GM21737 (cell line): ENCODE measurements around the gene TRPC5OS.

ENCODE experiments used
- ATAC-seq: cut with Tn5 transposase; IDR thresholded peaks from one replicate; pipeline ENCODE4 v1.9.1; 2021; ENCODE audit warnings: mild to moderate bottlenecking, moderate library complexity; ENCODE audit not compliant: unreplicated experiment

Gene TRPC5OS

DNA sequence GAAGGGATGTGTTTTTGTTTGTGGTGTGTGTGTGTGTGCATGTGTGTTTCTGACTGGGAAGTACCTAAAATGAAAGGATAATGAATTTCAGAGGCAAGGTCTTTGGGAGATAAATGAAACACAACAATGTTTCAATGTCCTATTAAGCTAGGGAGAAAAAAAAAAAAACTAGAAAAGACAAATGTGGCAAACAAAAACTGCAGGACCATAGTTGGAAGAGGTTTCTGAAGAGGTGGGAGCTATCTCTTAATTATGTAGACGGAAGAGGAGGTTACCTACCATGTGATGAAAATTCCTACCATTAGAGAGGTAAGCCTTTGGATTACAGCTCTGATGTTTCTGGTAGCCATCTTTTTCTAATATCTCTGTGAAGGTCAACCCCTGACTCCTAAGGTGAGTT lies at the start of gene TRPC5OS:
TRPC5OS (plus strand) TSS at position 301 of the 400 bp plus-strand sequence. CDS start 25,669 bp downstream, outside the sequence.
- no peak for ATAC-seq

GRCh38 chrX:111829345-111829744 lies 46.6 kb upstream of the TRPC5OS start:
- no peak for ATAC-seq

DNA sequence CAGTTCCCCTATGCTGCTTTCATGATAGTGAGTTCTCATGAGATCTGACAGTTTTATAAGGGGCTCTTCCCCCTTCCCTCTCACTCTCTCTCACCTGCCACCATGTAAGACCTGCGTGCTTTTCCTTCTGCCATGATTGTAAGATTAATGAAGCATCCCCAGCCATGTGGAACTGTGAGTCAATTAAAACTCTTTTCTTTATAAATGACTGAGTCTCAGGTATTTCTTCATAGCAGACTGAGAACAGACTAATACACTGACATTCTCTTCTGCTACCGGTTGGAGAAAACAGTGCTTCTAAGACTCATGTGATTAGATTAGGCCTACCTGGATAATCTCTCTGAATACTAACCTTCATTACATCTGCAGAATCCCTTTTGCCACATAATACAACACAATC lies 45.4 kb upstream of the TRPC5OS start:
- no peak for ATAC-seq

GRCh38 chrX:111831343-111831742 lies 44.6 kb upstream of the TRPC5OS start:
- no peak for ATAC-seq

DNA sequence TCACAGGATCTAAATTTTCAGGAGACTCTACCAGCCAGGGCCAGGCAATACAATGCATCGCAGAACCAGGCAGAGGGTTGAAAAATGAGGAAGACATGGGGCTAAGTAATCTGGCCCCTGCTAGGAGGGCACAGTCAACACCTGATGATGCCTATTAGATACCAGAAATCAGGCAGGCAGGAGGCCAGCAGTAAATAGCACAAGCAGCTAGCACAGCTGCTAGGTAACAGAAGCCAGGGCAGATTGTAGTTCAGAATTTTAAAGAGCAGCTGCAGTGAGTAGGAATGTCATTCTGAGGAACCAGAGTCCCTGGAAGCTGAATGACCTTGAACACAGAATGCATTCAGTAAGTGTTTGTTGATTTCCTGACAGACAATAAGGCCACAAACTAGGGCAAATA lies 38.8 kb upstream of the TRPC5OS start:
- no peak for ATAC-seq

- ATAC-seq, result no peak
These were observed 28.4 kb upstream of the TRPC5OS start for GRCh38 chrX:111847491-111848133.

GRCh38 chrX:111848541-111848940 lies 27.4 kb upstream of the TRPC5OS start:
- ATAC-seq, result no peak

GRCh38 chrX:111850975-111851374 lies 25.0 kb upstream of the TRPC5OS start:
- no peak for ATAC-seq

DNA sequence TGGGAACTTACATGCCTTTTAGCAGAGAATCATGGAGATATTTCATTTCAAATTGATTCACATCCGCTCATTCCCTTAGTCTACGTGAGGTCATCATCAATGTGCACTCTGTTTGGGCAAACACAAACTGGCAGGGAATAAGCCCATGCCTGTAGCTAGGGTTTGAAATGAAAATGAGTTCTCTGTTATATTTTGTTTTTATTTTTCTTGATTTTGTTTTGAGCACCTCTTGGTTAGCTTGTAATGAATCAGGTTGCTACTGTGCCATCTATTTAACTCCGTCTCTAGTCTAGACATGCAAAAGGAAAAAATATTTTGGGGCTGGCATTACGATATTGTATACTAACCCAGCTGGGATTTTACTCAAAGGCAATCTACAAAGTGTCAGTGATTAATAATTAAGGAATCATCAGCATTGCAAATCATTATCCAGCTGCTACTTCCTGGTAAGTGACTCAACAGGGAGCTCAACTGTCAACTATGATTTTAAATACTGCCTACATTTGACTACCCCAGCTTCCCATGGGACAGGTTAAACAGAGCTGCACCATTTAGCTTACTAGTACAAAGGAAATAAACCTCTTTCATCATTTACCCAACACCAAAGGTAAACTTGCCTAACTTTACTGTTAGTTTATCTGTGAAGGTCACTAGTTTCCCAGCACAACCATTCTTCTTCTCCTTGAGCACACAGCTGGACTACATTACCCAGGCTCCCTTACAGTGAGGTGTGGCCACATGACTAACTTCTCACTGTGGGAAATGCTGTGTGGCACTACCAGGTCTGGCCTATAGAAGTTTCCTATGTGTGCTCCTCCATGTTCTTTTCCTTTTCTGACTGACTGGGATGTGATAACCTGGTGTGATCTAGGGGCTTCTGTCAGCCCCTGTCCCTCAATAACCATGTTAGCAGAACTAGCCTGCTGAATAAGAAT lies 21.2 kb upstream of the TRPC5OS start:
- no peak for ATAC-seq

DNA sequence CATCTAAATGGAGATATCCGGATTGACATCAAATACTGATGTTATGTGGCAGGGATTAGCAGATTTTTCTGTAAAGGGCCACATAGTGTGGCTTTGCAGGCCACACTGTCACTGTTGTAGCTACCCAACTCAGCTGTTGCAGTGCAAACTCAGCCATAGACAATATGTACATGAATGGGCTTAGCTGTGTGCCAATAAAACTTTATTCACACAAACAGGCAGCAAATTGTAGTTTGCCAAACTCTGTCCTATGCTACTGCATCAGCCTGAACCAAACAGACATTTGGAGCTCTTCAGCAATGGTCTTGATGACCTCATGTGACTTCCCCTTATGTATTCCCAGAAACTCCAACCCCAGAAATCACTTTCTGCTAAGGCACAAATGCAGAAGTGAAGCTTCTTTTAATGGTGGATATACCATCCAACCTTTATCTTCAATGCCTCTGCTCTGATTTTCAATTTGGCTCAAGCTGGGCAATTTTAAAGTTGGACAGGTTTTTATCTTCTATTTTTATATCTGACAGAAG lies 18.4 kb upstream of the TRPC5OS start:
- ATAC-seq, result no peak

DNA sequence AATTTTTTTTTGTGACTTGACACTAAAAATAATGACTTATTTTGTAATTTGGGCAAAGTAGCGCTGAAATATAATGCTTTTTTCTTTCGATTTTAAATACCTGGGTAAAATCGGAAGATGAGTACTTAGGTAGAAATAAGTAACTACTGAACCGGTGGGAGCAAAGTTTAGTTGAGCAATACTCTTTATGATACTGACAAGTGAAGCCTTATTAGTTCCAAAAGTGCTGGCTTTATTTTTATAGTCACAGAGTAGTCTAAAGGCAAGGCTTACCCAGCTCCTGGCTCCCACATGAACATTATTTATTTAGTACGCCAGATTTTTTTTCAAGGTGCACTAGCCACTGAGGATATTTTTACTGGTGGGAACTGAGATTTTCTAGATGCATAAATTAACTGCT lies 14.4 kb upstream of the TRPC5OS start:
- no peak for ATAC-seq

GRCh38 chrX:111867236-111867635 lies 8.7 kb upstream of the TRPC5OS start:
- ATAC-seq, result no peak

DNA sequence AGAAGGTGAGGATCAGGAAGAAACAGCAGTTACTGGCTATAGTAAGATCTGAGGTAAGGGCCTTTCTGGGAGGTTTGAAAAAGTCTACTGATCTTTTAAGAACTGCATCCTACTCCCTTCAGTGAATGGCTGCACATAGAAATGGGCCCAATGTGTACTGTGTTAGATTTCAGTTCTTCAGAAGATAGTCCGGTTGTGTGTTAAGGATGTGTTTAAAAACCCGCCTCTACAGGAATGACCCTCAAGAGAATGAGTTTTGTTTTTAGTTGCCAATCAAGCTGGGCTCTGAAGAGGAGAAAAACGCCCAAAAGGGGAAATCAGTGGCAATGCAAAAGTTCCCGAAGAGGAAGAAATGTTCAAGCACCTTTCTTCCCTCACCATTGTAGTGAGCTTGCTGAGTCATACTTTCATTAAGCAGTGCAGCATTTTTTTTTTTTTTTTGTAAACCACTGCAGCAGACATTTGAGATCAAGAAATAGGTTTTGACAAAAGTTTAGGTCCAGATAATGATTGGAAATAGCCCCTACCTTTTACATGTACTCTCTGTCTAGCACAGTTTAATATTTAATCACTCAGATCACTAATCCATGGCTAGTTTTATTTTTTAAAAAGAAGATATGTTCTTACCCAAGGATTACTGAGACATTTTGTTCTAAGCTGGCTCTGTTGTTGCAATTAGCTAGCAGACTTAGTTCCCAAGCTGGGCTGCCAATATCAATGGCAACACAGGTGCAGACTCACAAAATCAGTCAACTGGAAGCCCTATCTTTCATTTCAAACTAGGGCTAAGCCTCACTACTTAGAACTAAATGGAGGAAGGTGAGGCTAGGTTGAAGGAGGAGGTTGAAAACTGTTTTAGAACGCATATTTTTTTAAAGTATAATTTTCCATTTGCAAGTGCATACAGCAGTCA lies 7.0 kb upstream of the TRPC5OS start:
- peak; percentile 41 for ATAC-seq

- peak; percentile 91 for ATAC-seq
These were observed 6.3 kb upstream of the TRPC5OS start for GRCh38 chrX:111869639-111870034.

DNA sequence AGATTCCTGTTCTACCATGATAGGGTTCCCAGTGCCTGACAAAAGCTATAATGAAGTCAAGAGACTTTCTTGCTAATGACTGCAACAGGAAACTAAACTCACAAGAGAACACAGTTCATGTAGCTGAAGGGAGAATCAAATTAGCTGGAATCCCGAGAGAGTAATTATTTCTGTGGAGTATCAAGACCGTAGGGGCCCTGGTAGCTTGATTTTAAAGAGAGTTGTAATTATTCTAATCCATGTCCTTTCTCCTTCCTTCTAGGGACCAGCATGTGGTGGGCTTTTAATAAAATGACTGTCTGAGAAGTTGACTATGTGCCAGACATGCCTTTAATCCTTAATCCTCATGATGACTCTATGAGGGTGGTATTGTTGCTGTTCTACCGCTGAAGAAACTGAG lies 1.7 kb upstream of the TRPC5OS start:
- no peak for ATAC-seq

- no peak for ATAC-seq
These were observed 665 bp downstream of the TRPC5OS start for GRCh38 chrX:111876646-111877045.

GRCh38 chrX:111877681-111878080 lies 1.7 kb downstream of the TRPC5OS start:
- ATAC-seq, result no peak

DNA sequence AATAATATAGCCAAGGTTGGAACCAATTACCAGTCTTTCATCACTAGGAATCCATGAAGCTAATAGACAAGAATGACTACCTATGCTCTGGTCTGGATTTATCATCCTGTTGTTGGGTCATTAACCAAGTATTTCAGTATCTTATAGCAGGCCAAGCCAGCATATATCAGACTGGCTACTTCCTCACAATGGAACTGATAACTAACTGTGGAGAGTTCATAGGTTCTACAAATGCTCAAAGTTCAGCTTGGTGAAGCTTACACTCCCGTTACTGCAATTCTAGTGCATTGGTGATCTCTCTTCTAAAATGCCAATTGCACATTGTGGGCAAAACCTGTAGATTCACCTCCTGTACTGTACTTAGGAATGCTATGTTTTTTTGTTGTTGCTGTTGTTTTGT lies 4.8 kb downstream of the TRPC5OS start:
- no peak for ATAC-seq

- ATAC-seq, result no peak
These were observed 5.7 kb downstream of the TRPC5OS start for GRCh38 chrX:111881715-111882114.

DNA sequence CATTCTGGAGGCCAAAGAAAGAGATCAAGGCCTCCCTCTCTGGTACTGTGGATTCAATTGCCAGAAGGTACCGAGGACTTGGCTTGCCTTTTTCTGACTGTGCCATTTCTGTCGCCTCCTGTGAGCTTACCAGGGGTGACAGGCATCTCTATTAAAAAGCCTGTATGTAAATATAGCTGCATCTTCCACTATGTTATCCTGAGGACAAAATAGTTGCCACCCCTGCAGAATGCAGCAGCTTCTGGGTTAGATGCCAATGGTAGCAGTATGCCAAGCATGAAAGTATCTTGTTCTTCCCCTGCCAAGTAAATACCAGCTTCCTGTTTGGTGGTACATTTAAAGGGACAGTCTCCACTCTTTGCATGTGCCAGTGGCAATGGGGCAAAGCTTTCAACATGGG lies 10.7 kb downstream of the TRPC5OS start:
- no peak for ATAC-seq

DNA sequence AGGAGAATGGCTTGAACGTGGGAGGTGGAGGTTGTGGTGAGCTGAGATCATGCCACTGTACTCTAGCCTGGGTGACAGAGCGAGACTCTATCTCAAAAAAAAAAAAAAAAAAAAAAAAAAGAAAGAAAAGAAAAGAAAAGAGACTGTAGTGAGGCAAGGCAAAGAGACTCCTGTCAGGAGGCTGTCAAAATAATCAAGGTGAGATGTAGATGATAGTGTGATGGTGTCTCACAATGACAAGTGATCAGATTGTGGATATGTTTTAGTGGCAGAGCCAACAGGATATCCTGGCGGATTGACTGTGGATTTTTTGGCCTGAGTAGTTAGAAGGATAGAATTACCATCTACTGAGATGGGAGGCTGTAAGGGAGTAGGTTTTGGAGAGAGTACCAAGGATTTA lies 12.6 kb downstream of the TRPC5OS start:
- no peak for ATAC-seq
